ENCODE results near the gene CDK14. TPM values are rescaled to one million over a fixed set of nuclear protein-coding genes. Genes with fewer than 3 reads are reported as not detected.
"Not testable (repeated sequence)": the region's sequence is repeated elsewhere in the genome, so short reads cannot be mapped to it uniquely, and the experiment has no call there.

The CDK14 gene
- total and polyA plus RNA-seq, 2 of the 8 experiments (the other 6 are each of a cell fraction or from before 2014, with no cell fraction given), result 5.5 to 47.3 TPM

DNA sequence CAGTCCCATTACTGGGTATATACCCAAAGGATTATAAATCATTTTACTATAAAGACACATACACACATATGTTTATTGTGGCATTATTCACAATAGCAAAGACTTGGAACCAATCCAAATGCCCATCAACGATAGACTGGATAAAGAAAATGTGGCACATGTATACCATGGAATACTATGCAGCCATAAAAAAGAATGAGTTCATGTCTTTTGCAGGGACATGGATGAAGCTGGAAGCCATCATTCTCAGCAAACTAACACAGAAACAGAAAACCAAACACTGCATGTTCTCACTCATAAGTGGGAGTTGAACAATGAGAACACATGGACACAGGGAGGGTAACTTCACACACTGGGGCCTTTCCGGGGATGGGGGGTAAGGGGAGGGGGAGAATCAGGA lies 219.4 kb downstream of the CDK14 start:
- H3K14ac ChIP-seq (ENCODE audit: insufficient read length); H2AK5ac ChIP-seq (ENCODE audit: low read depth, low read length); CTCF ChIA-PET (ENCODE audit: partially characterized antibody); H3K9ac ChIP-seq (replicated peaks in 1 of 4; ENCODE audit: extremely low read depth in 1 of 4, low read depth in 3 of 4, low read length in 3 of 4); H4K20me1 ChIP-seq (replicated peaks in 1 of 2; ENCODE audit: control insufficient read depth in 1 of 2, insufficient read depth in 2 of 2, low read length in 2 of 2); H3K4ac ChIP-seq (replicated peaks; ENCODE audit: insufficient read length, low read depth, low read length); FAIRE-seq; H3K36me3 ChIP-seq (ENCODE audit: control insufficient read depth in 2 of 4, insufficient read depth in 4 of 4, low read length in 3 of 4); H4K91ac ChIP-seq (replicated peaks; ENCODE audit: insufficient read length, low read length); H3K79me2 ChIP-seq (ENCODE audit: control insufficient read depth in 1 of 2, insufficient read depth in 2 of 2, low read length in 2 of 2); H4K5ac ChIP-seq (ENCODE audit: insufficient read length, low read depth, low read length); DNase-seq (ENCODE audit: low read depth in 1 of 2, low spot score in 2 of 2); POLR2A ChIA-PET (ENCODE audit: partially characterized antibody); H3K27ac ChIP-seq (ENCODE audit: low read depth, low read length); H3K23me2 ChIP-seq (ENCODE audit: low read depth, low read length); H2AFZ ChIP-seq (ENCODE audit: low read length); H2BK120ac ChIP-seq (replicated peaks; ENCODE audit: low read depth, low read length); H2BK12ac ChIP-seq (ENCODE audit: low read depth, low read length); H4K8ac ChIP-seq (ENCODE audit: extremely low read depth, insufficient read depth, low read length); H3K79me1 ChIP-seq (ENCODE audit: low read depth, low read length); H3K4me1 ChIP-seq (replicated peaks in 1 of 4; ENCODE audit: control insufficient read depth in 3 of 4, insufficient read depth in 4 of 4, low read length in 3 of 4); H3K56ac ChIP-seq (replicated peaks; ENCODE audit: insufficient read length, low read depth, low read length); H3K4me3 ChIP-seq (ENCODE audit: extremely low read depth in 1 of 4, insufficient read depth in 2 of 4, low read depth in 3 of 4, low read length in 4 of 4); H2BK15ac ChIP-seq (ENCODE audit: low read length); H2BK5ac ChIP-seq (ENCODE audit: low read depth, low read length); H3K4me2 ChIP-seq (ENCODE audit: insufficient read depth in 1 of 2, low read depth in 2 of 2, low read length in 2 of 2); H3K9me3 ChIP-seq (ENCODE audit: insufficient read depth in 2 of 2, low read depth in 1 of 2, low read length in 1 of 2); H3K27me3 ChIP-seq (replicated peaks in 1 of 4; ENCODE audit: control insufficient read depth in 3 of 4, extremely low read depth in 1 of 4, insufficient read depth in 3 of 4, low read length in 3 of 4); H3K18ac ChIP-seq (ENCODE audit: extremely low read depth, low read length); H2BK20ac ChIP-seq (ENCODE audit: low read length); H3K23ac ChIP-seq (ENCODE audit: insufficient read length): not testable (repeated sequence)
- 100% methylated on average over 1 of the region's 2 CpGs; no CpG with 5 or more reads in 1 of the 2 experiments for WGBS, 2 experiments (ENCODE audit: extremely low coverage in 1 of 2, insufficient coverage in 1 of 2, insufficient read length in 1 of 2, insufficient replicate concordance in 2 of 2, low coverage in 1 of 2, low lambda C conversion rate in 2 of 2, missing lambda C conversion rate in 1 of 2)
